Retinal pigment epithelial cell (primary cell): ENCODE data around the gene PPM1A.

ENCODE experiments used
- DNase-seq: peaks from one replicate; pipeline ENCODE4 v3.0.0-alpha.2; 2010; ENCODE audit warnings: low read depth
- H3K4me3 ChIP-seq: 2 replicates; pipeline ENCODE4 v1.5.1; 2011; ENCODE audit warnings: mild to moderate bottlenecking, low read length, control low read depth, moderate library complexity
- TF ChIP-seq, protein P1 (sequence below): conservative IDR thresholded peaks from 2 replicates; pipeline ENCODE4 v1.5.1; 2011; ENCODE audit warnings: low read depth, low read length, control low read depth, inconsistent platforms

The PPM1A gene

GRCh38 chr14:60215520-60216420 is 33.3 kb upstream of the PPM1A start:
- no peak for DNase-seq
- TF ChIP-seq, protein P1, sequence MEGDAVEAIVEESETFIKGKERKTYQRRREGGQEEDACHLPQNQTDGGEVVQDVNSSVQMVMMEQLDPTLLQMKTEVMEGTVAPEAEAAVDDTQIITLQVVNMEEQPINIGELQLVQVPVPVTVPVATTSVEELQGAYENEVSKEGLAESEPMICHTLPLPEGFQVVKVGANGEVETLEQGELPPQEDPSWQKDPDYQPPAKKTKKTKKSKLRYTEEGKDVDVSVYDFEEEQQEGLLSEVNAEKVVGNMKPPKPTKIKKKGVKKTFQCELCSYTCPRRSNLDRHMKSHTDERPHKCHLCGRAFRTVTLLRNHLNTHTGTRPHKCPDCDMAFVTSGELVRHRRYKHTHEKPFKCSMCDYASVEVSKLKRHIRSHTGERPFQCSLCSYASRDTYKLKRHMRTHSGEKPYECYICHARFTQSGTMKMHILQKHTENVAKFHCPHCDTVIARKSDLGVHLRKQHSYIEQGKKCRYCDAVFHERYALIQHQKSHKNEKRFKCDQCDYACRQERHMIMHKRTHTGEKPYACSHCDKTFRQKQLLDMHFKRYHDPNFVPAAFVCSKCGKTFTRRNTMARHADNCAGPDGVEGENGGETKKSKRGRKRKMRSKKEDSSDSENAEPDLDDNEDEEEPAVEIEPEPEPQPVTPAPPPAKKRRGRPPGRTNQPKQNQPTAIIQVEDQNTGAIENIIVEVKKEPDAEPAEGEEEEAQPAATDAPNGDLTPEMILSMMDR = no peak
- H3K4me3 ChIP-seq = no peak overlapping the region

DNA sequence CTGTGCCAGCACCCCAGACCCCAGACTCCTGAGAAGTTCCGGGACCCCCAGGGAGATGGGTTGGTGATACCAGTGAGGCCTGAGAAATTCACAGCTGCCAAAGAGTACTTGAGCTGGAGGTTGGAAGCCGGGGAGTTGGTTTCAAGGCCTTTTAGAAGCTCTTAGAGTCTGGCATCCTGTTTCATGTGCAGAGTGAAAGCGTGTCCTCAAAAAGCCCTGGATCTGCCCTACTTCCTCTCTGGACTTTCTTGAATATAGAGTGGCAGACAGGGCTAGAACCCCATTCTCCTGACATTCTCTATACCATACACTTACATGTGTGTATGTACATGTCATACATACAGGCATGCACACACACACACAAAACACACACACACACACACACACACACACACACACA is 31.3 kb upstream of the PPM1A start:
- TF ChIP-seq, protein P1 = no peak
- DNase-seq = no peak

GRCh38 chr14:60220084-60220483 is 28.9 kb upstream of the PPM1A start:
- no peak for DNase-seq
- TF ChIP-seq, protein P1 = no peak
- no peak overlapping the region for H3K4me3 ChIP-seq

More for the DNA sequence above, 31.3 kb upstream of the PPM1A start:
- H3K4me3 ChIP-seq = no peak overlapping the region

GRCh38 chr14:60220917-60221316 is 28.1 kb upstream of the PPM1A start:
- no peak for DNase-seq
- no peak overlapping the region for H3K4me3 ChIP-seq
- TF ChIP-seq, protein P1 = no peak

DNA sequence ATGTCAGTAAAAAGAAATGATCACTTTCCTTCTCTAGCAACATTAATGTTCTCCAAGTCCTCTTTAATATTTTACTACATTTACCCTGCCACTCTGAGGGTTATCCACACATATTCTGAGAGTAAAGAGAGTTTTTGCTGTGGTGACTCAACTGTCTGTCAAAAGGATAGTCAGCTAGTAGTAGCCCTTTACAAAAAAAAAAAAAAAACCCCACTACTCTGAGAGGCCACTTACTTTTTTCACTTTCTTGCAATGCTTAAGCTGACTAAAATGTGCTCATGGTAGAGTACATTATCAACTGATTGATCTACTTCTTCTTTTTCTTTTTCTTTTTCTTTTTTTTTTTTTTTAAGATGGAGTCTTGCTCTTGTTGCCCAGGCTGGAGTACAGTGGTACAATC is 27.6 kb upstream of the PPM1A start:
- TF ChIP-seq, protein P1 = no peak
- no peak for DNase-seq
- no peak overlapping the region for H3K4me3 ChIP-seq

DNA sequence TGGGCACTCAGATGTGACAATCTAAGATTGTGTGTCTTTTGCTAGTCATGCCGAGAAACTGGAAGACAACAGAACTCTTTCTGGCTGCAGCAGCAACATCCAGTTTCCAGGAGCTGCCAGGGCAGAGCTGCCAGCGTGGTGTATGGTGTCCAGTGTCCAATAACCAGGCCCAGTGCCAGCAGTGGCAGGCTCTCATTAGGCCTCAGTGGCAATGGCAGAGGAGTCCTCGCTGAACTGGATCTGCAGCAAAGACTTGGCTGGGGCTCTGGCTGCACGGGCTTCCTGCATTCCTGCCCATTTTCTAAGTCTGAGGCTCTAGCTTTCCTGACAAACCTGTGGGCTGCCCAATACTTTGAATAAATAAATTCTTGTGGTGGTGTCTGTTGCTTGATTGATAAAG is 26.2 kb upstream of the PPM1A start:
- H3K4me3 ChIP-seq = no peak overlapping the region
- TF ChIP-seq, protein P1 = no peak
- no peak for DNase-seq

DNA sequence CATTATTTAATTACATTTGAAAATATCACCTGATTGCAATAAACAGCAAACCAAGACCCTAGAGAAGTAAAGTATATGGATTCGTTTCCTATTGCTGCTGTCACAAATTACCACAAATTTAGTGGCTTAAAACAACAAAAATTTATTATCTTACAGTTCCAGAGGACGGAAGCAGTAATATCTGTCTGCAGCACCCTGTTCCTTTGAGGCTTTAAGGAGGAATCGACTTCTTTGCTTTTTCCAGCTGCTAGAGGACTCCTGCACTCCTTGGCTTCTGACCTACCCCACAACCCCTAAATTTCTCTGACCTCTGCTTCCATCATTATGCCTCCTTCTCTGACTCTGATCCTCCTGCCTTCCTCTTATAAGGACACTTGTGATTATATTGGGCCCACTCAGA is 23.8 kb upstream of the PPM1A start:
- no peak for DNase-seq
- no peak overlapping the region for H3K4me3 ChIP-seq
- TF ChIP-seq, protein P1 = no peak
